GM21381 (cell line): Measurements from ENCODE around the gene MS4A4A.

Experiments used
- ATAC-seq: cut with Tn5 transposase; IDR thresholded peaks from one replicate; pipeline ENCODE4 v1.9.1; 2021; ENCODE audit warnings: mild to moderate bottlenecking, moderate library complexity; ENCODE audit not compliant: unreplicated experiment

Gene MS4A4A

DNA sequence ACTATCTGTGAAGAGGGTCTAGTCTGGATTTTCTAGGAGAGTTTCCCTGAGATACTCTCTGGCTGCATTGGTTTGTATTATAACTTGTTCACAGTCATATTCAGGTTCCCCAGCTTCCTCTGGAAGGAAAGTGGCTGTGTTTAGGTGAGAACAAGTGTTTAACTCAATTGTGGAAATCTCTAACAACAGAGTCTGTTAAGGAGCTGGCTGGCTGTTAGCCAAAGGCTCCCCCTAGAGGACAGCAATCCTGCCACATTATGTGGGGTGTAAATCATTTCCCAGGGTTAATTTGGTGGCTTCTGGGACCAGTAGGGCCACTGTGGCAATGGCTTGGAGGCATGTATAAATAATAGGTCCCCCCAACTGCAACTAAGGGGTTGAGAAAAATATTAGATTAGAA is 65.0 kb downstream of the MS4A4A start:
- ATAC-seq: no peak

DNA sequence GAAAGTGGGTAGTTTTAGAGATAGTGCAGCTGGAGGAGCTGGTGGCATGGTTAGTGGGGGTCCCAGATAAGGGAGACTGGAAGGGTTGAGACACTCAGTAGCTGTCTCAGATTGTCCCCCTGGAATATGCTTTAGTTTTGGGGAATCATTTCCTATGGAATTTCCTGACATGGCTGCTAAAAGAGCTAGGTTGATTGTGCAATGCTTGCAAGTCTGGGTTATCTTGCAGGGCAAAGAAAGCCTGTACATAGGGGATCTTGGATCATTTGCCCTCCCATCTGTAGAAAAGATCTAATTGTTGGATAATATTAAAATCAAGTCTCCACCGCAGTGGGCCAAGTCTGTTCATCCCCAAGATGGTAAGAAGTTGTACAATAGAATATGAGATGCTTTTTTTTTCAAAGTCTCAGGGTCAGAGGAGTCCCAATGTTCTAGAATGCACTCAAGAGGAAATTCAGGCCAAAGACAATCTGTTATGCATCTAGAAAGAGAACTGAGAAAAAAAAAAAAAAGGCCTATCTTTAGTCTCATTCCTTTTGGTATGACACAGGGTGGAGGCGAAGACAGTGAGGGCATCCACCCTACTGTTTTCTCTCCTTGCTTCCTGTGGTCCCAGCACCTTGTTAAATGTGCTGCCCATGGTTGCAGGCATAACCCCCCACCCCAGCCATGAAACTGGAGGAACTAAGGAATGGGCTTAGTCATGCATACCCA is 66.8 kb downstream of the MS4A4A start:
- no peak for ATAC-seq

DNA sequence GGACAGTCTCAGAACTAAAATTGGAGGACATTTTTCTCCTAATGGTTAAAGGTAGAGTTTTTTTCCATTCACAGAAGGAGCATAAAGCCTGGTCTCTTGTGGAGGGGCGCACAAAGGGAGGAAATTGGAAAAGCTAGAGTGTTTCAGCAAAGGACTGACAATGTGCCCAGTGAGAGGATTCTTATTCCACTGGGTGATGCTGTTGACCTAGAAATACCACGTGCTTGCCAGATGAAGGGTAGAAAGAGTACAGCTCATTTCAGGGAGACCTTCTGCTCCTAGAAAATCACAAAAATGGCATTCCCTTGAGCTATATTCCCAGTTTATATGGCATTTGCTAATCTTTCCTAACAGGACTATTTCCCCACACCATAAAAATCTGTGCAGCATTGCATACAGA is 67.7 kb downstream of the MS4A4A start:
- ATAC-seq: no peak

DNA sequence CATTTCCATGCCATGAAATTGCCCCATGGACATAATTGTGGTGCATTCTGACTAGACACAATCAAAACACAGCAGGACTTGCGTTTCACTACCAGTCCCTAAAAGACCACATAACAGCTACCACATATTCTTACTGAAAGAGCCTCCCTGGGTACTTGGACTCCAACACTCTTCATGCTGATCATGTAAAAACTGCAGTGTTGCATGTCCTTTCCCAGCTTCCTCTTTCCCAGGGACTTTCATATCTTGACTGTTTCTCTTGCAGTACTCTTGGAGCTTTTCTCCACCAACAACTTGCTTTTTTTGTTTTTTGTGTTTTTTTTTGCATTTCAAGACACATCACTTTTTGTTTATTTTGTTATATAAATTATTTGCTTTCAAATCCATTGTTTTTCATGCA is 69.5 kb downstream of the MS4A4A start:
- no peak for ATAC-seq

DNA sequence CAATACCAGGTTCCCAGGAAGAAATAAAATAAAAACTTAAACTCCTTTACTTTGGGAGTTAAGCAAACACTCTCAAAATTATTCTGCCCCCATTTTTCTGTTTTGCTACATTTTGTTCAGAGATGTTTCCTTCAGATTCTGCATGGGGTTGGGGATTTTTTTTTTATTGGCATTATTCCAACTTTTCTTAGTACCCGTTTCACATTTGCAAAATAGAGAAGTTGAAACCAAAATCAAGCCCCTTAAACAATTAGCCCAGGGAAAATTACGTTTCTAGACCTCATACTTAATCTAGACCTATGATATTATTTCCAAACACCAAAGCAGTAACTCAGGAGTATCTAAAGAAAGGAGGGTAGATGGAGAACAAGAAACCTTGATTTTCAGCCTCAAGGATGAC is 77.3 kb downstream of the MS4A4A start:
- no peak for ATAC-seq
